HG02678 (cell line): Measurements from ENCODE around the gene LRP2.

ENCODE experiments used
- ATAC-seq: cut with Tn5 transposase; IDR thresholded peaks from one replicate; pipeline ENCODE4 v1.9.1; 2021; ENCODE audit warnings: mild to moderate bottlenecking, moderate library complexity; ENCODE audit not compliant: unreplicated experiment

LRP2 gene

DNA sequence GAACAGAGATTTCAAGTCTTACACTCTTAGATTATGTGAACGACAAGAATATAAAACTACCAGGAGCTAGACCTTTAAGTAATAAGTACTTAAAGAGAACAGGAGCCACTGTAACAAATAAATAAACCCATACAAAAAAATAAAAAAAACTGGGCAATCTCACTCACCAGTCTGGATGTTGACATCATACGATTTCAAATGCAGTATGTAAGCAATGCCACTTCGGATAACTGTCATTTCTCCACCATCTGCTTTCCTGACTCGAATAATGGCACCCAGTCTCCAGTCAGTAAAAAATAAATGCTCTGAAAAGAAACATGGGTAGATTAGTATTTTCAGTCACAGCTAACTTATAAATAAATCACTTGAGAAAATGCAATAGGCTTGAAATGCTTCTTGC is 115.1 kb downstream of the LRP2 start:
- no peak for ATAC-seq

DNA sequence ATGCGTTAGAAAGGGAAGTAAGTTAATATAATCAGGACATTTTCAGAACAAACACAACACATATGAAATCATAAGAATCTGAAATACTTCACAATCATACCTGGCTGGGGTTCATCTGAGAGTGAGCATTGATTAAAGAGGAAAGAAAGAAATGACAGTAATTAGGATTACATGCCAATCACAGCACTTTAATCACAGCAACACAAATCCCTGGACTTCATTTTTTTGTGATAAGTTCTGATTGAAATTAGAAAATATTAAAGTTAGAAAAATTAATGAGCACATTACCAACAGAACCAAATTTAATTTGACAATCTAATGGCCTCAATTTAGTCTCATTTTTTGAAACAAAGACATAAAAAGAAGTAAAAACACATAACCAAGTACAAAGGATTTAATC is 121.9 kb downstream of the LRP2 start:
- ATAC-seq, result no peak

DNA sequence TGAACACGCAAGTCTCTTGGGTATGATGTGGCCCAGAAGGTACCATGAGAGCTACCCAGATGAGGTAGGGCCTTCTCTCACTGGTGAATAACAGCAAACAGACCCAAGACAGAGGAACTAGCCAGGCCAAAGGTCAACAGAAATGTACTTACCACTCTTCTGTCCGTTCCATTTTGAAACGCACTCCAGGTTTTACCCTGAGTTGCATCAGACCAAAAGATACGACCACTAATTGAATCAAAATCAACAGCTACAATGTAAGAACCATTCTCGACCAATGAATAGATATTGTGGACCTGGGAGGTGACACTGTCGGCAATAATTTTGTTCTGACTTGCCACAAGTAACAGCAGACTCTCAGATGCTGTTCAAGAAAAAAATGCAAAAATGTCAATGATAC is 124.4 kb downstream of the LRP2 start:
- ATAC-seq, result no peak

DNA sequence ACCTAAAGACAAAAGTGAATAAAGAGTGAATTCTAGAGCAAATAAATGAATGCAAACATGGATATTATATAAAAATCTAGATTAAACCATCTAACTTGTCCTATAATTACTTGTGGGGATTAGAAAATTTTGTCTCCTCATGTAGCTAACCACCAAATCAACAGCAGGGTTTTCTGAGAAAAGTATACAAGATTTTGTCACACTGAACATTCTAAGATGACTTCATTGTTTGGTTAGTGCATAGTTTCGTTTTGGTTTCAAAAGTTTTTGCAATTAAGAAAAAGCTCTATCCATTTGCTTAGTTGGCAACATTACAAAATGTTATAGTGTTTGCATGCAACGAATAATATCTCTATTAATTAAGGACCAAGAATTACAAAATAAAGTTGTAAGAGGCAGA is 125.0 kb downstream of the LRP2 start:
- no peak for ATAC-seq

DNA sequence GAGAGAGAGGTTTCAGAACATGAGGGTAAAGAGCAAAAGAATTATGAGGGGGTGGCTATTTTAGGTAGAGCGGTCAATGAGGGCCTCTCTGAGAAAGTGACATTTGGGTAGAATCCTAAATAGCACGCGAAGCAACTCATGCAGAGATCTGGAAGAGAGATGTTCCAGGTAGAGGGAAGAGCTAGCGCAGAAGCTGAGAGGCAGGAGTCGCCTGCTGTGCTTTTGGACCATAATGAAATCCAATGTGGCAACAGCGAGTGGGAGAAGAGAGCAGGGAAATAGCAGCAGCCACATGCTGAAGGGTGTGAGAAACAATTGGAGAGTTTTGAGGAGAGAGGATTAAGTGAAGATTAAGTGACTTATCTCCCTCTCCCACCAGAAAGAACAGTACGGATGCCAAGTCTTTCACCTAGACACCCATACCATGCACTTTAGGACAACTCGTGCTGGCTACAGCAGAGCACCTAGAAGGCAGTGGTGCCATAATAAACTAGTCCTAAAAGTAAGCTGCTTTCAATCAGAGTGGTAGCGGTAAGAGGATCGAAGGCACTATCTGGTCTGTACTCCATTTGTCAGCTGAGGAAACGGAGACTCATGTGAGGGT is 129.7 kb downstream of the LRP2 start:
- no peak for ATAC-seq

DNA sequence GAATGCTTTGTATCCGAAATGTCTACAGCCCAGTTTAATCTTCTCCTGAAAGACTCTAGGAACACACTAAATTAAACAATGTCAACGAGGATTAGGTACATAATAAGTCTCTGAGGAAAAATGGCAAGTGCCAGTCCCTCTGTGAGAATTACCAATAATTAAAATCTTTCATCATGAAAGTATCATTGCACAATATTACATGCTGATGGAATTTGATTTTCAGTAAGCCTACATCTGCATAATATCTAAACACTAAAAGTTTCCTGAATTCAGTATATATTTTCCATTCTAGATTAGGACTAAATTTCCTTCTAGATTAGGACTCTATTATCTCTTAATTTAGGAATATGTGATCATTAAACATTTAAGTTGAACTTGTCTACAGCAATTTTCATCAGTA is 132.1 kb downstream of the LRP2 start:
- no peak for ATAC-seq

DNA sequence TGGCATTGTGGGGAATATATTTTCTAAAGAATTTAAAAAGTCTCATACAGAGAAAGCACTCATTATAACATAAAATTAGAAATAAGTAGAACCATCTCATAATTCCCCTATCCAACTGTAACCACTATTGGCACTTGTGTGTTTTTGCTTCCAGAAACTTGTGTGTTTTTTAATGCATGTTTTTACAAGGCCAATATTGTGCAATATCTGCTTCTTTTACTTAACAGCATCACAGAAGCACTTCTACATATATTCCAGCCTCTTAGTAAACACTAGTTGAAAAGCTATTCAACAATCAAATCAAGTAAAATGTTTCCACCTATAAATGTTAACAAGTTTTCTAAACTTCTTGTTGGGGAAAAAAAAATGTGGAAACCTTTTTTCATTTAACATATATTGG is 132.7 kb downstream of the LRP2 start:
- ATAC-seq, result no peak

DNA sequence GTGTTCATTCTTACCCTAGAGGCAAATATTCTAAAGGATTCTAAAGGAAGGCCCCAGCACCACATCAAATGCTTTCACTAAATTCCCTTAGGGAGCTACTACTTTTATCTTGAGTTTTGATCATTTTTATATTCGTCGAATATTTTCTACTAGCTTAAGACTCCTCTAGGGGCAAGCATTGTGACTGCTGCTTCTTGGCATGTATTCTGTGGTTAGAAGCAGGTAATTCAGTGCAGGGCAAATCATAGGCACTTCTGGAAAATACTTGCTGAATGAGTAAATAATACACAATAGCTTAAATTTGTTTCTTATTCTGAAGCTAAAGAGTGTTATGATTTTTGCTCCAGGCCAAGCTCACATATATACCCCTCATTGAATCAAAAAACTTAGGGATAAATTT is 136.4 kb downstream of the LRP2 start:
- ATAC-seq, result no peak

DNA sequence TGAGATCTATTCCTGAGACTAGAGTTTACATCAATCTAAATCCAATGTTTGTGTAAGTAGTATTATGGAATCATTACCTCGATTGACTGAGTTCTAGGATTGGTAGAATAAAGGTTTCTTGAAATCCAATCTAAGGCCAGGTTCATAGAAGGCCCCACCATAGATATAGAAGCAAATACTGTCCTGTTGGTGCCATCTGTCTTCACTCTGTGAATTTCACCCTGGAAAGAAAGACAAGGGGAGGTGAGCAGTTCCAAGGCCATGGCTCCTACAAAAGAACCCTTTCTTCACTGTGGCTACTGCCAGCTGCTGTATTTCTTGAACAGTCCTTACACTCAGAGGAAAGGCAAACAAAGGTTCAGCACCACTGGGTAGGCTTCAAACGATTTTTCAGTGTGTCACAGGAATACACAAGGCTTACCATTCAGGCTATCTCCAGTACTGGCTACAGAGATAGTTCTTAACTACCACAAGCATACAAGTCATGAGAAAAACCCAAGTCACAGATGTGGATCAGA is 137.0 kb downstream of the LRP2 start:
- no peak for ATAC-seq

DNA sequence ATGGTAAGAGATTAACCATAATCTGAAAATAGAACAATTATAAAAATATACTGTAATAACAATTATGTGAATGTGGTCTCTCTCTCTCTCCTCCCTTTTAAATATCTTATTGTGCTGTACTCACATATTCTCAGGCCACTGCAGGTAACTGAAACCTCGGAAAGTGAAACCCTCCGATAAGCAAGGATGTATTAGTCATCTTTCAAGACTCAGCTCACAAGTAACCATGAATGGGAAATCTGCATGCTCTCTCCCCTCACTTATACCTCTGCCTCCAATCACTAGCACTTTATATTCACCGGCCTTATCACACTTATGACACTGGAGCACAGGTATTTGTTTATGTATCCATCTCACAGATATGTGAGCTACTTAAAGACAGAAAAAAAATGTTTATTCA is 139.7 kb downstream of the LRP2 start:
- no peak for ATAC-seq

DNA sequence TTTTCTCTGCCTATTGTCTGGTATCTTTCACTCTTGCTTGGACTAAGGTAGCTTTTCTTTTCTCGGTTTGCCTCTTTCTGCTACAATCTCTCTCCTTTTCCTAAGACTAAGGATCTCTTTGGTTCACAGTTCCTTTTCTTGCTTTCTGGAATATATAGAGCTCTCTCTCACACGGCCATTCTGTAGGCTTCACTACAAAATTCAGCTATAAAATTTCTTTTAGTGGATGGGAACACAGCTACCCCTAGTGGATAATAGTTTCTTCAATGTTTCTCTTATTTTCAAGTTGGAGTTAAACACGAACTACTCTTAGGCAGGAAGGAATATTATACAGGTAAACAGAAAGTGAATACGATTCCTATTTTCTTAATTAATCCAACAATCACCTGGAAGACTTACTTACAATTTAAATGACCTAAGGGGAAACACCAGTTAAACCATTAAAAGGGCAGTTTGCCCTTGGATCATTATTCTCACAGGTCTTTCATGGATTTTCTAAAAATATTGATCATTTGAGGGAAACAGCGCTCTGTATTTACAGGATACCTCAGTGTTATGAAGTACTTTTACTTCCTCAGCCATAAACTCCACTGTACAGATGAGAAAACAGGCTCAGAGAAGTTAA is 140.5 kb downstream of the LRP2 start:
- ATAC-seq, result no peak

DNA sequence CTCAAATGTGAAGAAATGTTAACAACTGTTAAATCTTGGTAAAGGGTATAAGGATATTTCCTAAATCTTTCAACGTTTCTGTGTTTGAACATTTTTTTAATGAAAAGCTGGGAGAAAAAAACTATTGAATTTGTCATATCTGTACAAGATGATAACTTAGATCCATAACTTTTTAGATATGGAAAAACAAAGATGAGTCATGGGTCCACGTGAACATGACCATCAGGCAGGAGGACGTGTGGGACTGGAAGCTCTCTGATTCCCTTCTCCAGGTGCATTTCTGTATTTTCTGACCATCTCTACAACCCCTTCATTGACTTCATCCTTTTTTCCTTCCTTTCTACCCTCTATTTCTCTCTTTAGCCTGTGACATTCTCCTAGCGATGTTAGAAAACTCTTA is 151.4 kb downstream of the LRP2 start:
- no peak for ATAC-seq

DNA sequence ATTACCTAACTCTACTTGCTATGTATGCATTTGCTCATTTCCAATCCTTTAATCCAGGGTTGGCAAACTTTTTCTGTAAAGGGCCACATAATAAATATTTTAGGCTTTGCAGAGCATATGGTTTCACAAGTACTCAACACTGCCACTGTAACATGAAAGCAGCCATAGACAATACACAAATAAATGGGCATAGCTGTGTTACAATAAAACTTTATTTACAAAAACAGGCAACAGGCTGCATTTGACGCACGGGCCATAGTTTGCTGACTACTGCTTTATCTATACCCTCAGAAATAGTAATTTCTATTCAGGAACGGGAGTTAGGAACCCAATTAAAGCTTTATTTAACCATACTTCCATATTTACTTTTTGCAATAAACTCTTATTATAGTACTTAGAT is 154.3 kb downstream of the LRP2 start:
- ATAC-seq, result no peak

DNA sequence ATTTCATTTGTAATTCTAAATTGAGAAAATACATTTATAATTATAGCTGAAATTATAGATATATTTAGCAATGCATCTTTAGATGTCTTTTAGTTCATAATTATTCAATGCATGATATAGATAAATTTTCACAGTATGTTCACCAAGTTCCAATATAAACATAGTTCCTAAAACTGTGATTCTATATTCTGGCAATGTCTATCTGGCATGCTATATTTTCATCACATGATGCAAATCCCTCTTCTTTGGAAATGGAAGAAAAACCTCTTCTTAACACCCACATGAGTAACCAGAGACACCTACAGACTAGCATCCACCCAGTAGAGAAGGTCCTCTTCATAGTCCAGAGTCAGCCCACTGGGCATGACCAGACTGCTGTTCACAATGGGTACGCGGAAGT is 157.2 kb downstream of the LRP2 start:
- no peak for ATAC-seq

DNA sequence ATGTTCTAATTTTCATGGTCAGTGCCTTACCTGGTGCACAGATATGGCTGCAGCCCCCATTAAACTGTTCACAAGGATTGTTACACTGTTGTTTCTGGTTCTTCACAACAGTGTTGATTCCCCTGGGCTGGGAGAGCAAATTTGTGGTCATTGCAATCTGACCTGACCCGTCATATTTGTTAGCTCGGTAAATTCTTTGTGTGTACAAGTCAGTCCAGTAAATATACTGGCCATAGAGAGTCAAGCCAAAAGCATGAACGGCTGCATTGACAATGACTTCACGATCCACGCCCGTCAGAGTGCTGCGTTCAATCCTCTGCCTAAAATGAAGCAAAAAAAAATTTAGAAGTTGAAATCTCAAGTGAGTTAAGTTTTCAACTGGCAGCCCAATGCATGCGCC is 158.4 kb downstream of the LRP2 start:
- no peak for ATAC-seq

DNA sequence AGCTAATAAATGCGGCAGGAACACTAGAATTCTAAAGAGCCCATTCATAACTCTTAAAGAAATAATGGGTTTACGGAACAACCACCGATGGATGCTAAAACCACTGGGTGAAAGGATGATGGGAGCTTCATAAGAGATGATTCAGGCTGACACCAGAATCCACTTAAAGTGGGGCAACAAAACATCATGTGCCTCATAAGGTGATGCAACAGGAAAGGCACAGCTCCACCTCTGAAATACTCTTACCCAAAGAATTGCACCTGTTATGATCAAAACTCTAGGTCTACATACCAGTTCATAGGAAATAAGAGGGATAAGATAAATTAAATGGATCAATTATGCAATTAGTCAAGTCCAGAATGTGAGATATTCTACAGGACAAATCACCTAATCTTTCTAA is 161.6 kb downstream of the LRP2 start:
- no peak for ATAC-seq

DNA sequence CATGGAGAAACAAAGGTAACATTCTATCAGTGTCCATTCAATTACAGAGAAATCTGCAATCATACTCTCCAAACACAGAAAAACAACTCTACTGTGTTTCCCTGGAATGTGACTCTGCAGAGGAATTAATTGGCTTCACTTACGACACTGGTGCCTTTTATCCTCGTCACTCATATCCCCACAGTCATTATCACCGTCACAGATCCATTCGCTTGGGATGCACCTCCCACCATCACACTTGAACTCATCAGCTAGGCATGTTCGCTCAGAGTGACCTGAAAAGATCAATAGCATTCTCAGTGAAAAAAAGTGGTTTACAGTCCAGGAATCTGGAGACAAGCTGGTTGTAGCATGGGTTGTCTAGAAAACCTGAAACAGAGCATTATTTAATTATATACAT is 168.7 kb downstream of the LRP2 start:
- no peak for ATAC-seq

DNA sequence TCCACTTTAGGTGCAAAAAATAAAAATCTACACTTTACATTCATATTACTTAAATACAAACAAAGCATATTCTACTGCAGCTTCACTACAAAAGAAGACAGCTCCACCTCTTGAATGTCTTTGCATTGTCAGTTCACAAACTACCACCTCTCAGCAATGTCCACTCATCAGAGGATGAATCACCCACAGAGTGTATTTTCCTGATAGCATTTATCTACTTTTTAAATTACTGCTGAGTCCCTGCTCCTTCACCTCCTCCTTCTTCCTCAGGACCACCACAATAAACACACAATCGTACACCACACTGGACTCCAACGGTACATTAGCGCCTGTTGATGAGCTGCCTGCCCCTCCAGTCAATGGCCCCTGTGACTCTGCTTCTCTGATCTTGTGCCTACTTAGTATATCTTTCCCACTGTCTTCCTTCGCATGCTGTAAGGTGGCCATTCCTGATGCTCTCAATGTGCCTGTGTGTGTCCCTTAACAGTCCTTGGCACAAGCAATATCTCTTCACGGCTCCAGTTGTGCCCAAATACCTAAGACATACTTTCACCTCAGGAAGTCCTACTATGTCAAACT is 172.0 kb downstream of the LRP2 start:
- no peak for ATAC-seq

DNA sequence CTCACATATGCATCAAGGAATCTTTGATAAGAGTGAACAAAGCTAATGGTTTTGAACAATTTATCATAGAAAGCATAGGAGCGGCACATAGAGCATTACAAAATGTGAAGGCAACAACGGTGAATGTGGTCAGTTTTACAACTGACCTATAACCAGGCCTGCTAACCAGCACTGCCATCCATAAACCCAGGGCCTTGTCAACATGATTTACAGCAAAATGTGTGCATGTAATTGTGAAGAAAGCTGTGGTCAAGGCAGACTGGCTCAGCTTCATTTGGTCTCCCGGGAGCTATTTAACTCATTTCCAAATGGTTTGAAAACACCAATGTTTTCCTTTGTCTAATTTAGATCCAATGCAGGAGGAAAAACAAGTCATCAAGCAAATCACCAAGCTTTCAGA is 173.2 kb downstream of the LRP2 start:
- ATAC-seq, result no peak

DNA sequence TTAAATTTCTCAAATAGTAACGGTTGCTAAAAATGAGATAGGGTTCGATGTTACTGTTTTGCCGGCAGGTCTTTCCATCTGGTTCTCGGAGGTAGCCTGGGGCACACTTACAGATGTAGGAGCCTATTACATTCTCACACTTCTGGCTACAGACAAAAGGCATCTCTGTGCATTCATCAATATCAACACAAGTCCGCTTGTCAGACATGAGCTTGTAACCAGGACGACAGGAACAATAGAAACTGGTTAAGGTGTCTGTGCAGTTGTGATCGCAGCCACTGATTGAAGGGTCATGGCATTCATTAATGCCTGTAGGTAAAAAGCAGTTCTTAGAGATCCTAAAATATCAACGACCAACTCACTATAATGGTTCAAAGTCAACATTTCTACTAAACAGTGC is 176.6 kb downstream of the LRP2 start:
- ATAC-seq, result no peak

DNA sequence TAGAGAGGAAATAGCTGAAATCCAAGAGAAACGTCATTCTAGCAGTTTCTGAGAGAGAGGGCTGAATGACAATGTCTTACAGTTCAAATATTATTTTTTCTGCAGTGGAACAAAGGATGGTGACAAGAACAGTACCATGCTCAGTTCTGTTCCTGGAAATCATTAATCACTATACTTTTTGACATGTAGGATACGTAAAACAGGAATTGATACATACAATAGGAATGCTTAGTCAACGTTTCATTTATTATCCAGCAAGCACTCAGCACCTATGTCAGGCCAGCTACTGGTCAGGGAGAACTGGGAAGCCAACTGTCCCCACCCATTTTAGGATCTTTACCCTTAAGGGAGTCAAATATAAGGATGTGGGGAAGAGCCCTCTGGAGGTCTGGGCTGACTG is 178.3 kb downstream of the LRP2 start:
- no peak for ATAC-seq

DNA sequence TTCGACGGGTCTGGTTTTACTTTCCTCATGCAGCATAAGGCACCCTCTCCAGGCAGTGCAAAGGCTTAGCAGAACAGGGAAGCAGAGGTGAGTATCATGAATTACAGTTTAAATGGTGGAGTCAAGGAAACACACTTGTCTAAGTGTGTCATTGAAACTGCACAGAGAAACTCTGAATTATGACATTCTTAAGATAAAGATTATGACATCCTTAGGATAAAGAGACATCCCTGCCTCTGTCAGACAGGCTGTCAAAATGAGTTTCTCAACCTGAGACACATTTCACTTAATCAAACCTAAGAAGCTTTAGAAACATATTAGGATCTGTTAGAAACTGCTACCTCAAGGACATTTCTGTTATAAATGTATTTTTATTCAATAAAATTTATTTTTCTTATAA is 179.8 kb downstream of the LRP2 start:
- no peak for ATAC-seq
